Ureter (tissue), 1 donor: Measurements from ENCODE around the gene INHA. TPM values are rescaled to one million over a fixed set of nuclear protein-coding genes. Genes with fewer than 3 reads are reported as not detected.

Experiments used
- DNase-seq: peaks from one replicate; pipeline ENCODE4 v3.0.0-alpha.2; 2020; ENCODE audit warnings: low spot score
- total RNA-seq: library from RNA; stranded (reverse); gene quantifications from one replicate; pipeline ENCODE4 v1.2.4, GENCODE V29; 2023
- donor health status: DM: yes; HTN: yes; CAD: no.

The INHA gene
- total RNA-seq, 1 donor from 2014 or later = 0.78 TPM

- no peak for DNase-seq
Observed at GRCh38 chr2:219611306-219611705, 39.2 kb downstream of the INHA start.

GRCh38 chr2:219611866-219612576 is 39.9 kb downstream of the INHA start:
- DNase-seq = no peak

- no peak for DNase-seq
Observed at GRCh38 chr2:219612577-219613286, 40.6 kb downstream of the INHA start.

- DNase-seq = no peak
Observed at GRCh38 chr2:219613461-219614070, 41.5 kb downstream of the INHA start.

GRCh38 chr2:219614076-219614860 is 42.2 kb downstream of the INHA start:
- DNase-seq = no peak

DNA sequence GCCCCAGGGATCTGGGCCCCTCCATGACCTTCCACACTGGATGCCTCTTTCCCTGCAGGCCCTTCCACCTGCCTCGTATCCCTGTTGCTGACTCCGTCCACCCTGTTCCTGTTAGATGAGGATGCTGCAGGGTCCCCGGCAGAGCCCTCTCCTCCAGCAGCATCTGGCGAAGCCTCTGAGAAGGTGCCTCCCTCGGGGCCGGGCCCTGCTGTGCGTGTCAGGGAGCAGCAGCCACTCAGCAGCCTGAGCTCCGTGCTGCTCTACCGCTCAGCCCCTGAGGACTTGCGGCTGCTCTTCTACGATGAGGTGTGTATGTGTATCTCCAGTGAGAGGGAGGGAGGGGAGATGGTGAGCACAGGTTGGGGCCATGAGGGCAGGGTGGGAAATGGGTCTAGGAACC is 42.9 kb downstream of the INHA start:
- DNase-seq = no peak

- DNase-seq = no peak
Observed at GRCh38 chr2:219615894-219616293, 43.8 kb downstream of the INHA start.

GRCh38 chr2:219616550-219616949 is 44.4 kb downstream of the INHA start:
- no peak for DNase-seq

DNA sequence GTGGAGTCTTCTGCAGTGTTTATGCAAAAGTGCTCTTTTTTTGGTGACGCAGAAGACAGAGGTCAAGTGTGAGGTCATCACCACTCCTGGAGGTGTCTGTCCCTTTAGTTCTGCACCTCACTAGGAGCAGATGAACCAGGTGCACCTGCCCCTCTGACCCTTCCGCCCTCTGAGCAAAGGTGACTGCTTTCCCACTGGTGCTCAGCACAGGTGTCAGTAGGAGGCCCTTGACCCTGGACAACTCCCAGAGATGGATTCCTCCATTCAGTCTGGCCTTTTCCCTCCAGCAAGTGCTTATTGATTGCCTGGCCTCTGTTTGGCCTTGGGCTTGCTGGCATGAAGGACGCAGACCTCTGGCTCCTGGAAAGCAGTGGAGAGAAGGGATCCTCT is 46.6 kb downstream of the INHA start:
- no peak for DNase-seq

DNA sequence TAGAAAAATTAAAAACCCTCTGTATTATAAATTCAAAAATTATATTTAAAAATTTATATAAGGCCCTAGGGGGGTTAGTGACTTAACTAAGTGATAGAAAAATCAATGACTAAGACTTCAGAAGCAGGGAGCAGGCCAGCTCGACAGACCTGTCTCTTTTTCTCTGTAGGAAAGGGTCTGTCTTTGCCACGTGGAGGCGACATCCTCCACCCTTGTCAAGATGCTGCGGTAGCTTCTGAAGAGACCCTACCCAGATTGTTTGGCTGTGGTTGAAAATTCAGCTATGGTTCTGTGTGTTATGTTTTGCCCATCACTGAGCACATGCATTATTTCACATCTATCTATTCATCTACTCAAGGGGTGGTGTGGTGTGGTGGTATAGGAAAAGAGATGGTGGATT is 47.1 kb downstream of the INHA start:
- no peak for DNase-seq

DNA sequence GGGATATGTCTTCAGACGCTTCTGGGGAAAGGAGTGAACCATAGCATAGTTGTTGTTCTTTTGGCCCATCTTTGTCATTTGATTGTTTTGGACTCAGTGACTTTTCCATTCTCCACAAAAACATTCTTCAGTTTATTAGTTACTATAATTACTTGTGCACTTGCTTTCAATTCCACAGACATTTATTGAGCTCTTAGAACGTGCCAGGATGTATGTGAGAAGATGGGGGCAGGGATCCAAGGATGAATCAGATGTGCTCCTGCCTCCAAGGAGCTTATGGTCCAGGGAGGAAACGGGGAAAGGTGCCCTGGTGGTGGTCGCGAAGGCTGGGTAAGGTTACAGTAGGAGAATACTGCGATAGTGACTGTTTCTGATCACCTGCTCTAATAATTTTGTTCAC is 48.4 kb downstream of the INHA start:
- DNase-seq = no peak

- DNase-seq = no peak
Observed at GRCh38 chr2:219621935-219622334, 49.8 kb downstream of the INHA start.

- DNase-seq = no peak
Observed at GRCh38 chr2:219622472-219622871, 50.4 kb downstream of the INHA start.

DNA sequence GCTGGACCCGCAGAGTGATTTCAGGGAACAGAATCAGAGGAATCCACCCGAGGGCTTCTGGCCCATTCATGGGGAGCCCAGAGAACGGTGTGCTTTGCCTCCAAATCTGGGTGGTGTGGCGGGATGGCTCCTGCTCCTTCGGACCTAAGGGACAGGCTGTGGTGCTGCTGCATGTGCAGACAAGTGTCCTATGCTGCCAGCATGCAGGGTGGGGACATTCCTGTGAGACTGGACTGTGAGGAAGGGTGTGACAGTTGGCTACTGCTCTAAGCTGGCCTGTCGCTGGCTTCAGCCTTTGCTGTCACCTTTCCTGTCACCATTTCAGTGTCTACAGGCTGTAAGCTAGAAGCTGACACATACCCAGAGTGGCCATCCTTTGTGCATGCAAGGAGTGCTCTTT is 52.5 kb downstream of the INHA start:
- DNase-seq = peak; percentile 48

DNA sequence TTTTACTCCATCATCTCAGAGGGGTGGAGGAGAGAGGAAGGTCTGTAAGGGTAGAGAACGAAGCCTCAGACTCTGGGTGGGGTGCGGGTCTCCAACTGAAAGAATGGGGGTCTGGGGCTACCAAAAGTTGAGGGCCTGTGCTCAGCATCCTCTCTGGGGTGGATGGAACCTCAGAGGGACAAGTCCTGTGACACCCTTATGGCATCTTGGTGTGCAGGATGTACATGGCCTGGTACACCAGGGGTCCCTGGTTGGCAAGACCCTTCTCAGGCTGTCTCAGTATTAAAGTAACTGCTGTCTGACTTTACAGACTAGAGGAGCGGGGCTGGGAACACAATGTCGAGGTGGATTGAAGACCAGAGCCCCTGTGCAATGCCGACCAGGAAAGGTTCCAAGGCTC is 53.1 kb downstream of the INHA start:
- no peak for DNase-seq

Other genes with a start within 250 kb of the INHA start
- gene RESP18, start 239.6 kb upstream of the INHA start, total RNA-seq = not detected
- gene DNPEP, start 184.4 kb upstream of the INHA start, total RNA-seq = 86.6 TPM
- gene DES, start 153.9 kb upstream of the INHA start, total RNA-seq = 1,211 TPM
- 76.6 TPM for gene SPEG, start 137.5 kb upstream of the INHA start, total RNA-seq
- 31.9 TPM for gene GMPPA, start 73.4 kb upstream of the INHA start, total RNA-seq
- gene ASIC4, start 57.8 kb upstream of the INHA start, total RNA-seq = 0.13 TPM
- gene CHPF, start 28.5 kb upstream of the INHA start, total RNA-seq = 49.6 TPM
- 6.0 TPM for gene TMEM198, start 28.3 kb upstream of the INHA start, total RNA-seq
- 89.1 TPM for gene OBSL1, start 771 bp upstream of the INHA start, total RNA-seq
- gene STK11IP, start 25.5 kb downstream of the INHA start, total RNA-seq = 39.5 TPM
- gene SLC4A3, start 55.3 kb downstream of the INHA start, total RNA-seq = 12.2 TPM